Inflammatory macrophage (primary cell): Measurements from ENCODE around the gene PRR32.
"Not testable (repeated sequence)": the region's sequence is repeated elsewhere in the genome, so short reads cannot be mapped to it uniquely, and the experiment has no call there.

Source experiments
- DNase-seq, 2 donors: peaks; one replicate each; pipeline ENCODE4 v3.0.0-alpha.2; 2020 to 2022
- total RNA-seq, 18 experiments: gene quantifications; one replicate each; lab custom pipeline; 2026; ENCODE audit warnings: mixed read lengths in 6 of 18, inconsistent platforms in 2 of 18; lab: John Stamatoyannopoulos, UW

PRR32 gene
- total RNA-seq = 0 to 0.03 (median 0) reads per million in 18 experiments

GRCh38 chrX:126819429-126819828, at the start of gene PRR32:
TSS of gene PRR32 (plus strand) at chrX:126819729. CDS start at chrX:126819844, 115 bp downstream.
- DNase-seq = no peak

GRCh38 chrX:126770179-126770578, 49.4 kb upstream of the PRR32 start:
- DNase-seq = peak in 1 of 2 donors; percentile 1

GRCh38 chrX:126785539-126785938, 34.0 kb upstream of the PRR32 start:
- DNase-seq = no peak

- DNase-seq = no peak
Measured at GRCh38 chrX:126799059-126799458, 20.5 kb upstream of the PRR32 start.

- DNase-seq = not testable (repeated sequence)
Measured at GRCh38 chrX:126806784-126807183, 12.7 kb upstream of the PRR32 start.

GRCh38 chrX:126815806-126816205, 3.7 kb upstream of the PRR32 start:
- no peak for DNase-seq

- DNase-seq = no peak
Measured at GRCh38 chrX:126820700-126821420, 1.3 kb downstream of the PRR32 start.

GRCh38 chrX:126824338-126825007, 4.9 kb downstream of the PRR32 start:
- DNase-seq = no peak

- DNase-seq = no peak
Measured at GRCh38 chrX:126825566-126826193, 6.2 kb downstream of the PRR32 start.

- DNase-seq = no peak
Measured at GRCh38 chrX:126836186-126836585, 16.7 kb downstream of the PRR32 start.

- no peak for DNase-seq
Measured at GRCh38 chrX:126847143-126847542, 27.6 kb downstream of the PRR32 start.

- no peak for DNase-seq
Measured at GRCh38 chrX:126855839-126856524, 36.5 kb downstream of the PRR32 start.
